GM12891 (cell line): ENCODE data around the gene TIAM2.
"Not testable (repeated sequence)": the region's sequence is repeated elsewhere in the genome, so short reads cannot be mapped to it uniquely, and the experiment has no call there.

Source experiments
- DNase-seq: peaks from one replicate; pipeline ENCODE4 v3.0.0; 2011; ENCODE audit warnings: low spot score; ENCODE audit not compliant: insufficient read length
- FAIRE-seq: peaks from 2 replicates; lab custom pipeline; 2011; peaks lifted over from hg19 to GRCh38; lab: Jason Lieb, UNC
- PAX5 ChIP-seq: IDR thresholded peaks from 2 replicates; pipeline ENCODE4 v1.6.1; 2011; ENCODE audit warnings: low read length, moderate library complexity, mild to moderate bottlenecking; ENCODE audit not compliant: insufficient read depth, severe bottlenecking
- POLR2A ChIP-seq: IDR thresholded peaks from 2 replicates; pipeline ENCODE4 v1.6.1; 2011; ENCODE audit warnings: low read depth, low read length, control low read depth
- POLR2AphosphoS5 ChIP-seq: IDR thresholded peaks from 2 replicates; pipeline ENCODE4 v1.6.1; 2011; ENCODE audit warnings: low read depth, low read length, control low read depth
- POU2F2 ChIP-seq: IDR thresholded peaks from 2 replicates; pipeline ENCODE4 v1.6.1; 2011; ENCODE audit warnings: low read depth, mild to moderate bottlenecking, control low read depth, low read length, moderate library complexity
- SPI1 ChIP-seq: IDR thresholded peaks from 2 replicates; pipeline ENCODE4 v1.6.1; 2011; ENCODE audit warnings: low read depth, low read length, control low read depth
- TAF1 ChIP-seq: IDR thresholded peaks from 2 replicates; pipeline ENCODE4 v1.6.1; 2011; ENCODE audit warnings: low read depth, low read length, control low read depth

The TIAM2 gene

DNA sequence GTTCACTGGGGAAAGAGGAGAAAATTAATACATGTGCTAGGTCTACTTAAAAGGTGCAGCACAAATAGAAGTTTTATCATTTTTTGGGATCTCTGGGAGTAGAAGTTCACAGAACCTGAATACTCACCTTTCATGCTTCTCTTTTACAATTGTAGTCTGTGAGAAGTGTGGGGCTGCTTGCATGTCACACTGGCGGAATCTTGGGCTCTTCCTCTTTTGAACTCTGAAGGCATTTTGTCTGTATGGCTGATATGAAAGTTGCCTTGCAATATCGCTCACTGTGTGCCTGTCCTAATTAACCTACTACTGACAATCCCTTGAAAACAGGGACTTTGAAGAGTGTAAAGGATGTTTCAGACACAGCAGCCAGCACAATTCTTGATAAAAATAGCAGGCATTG lies 202.8 kb downstream of the TIAM2 start:
- FAIRE-seq (no peak), DNase-seq (no peak)
- no peak for TF ChIP-seq POLR2AphosphoS5
- peak; percentile 49 for TF ChIP-seq SPI1

DNA sequence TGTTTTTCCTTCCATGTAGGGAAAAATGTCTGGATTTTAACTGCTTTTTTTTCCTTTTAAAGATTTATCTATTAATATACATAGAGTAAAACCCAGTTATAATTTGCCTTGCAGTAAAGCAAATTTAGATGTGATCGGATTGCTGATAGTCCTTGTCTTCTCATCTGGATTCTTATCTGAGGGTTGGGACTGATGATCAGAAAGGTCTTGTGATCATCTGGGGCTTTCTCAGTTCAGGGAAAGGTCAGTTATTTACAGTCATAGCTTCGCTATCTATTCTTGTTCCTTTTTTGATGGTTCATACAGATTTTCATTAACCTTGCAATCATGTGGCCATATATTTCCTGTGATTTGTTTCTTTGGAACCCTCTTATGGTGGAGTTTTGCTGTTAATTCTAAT lies 204.9 kb downstream of the TIAM2 start:
- DNase-seq (no peak), FAIRE-seq (no peak)
- TF ChIP-seq SPI1 (no peak), PAX5 (no peak), POLR2A (no peak)

DNA sequence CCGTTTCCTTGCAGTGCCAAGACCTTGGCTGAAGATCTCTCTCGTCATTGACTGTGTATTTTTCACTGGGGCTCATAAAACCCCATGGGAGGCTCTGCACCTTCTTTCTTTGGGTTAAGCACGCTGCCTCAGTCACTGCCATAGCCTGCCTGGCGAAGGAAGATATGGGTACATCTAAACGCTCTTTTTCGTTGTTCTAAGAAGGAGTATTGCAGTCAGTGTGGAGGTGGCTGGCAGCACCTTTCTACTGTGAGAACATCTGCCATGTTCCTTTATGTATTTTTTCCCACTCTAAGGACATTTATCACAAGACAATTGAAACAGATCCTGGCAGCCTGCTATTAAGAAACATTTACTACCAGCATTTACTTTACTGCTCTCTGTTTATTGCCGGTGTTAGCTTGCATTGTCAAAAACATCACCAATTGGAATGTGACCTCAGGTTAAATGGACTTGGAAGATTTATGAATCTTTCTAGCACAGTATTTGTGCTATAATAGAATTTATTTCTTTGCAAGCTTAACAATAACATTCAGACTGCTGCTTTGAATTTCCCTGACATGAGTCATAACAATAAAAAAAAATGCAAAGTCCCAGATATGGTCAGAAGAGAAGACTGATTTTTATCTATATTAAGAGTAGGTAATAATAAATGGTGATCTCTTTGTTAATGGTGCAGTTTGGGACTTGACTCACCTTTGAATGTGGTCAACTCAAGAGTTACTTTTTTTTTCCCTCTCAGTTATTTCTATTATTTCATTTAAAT lies 206.5 kb downstream of the TIAM2 start:
- DNase-seq (no peak), FAIRE-seq (peak; percentile 31)

DNA sequence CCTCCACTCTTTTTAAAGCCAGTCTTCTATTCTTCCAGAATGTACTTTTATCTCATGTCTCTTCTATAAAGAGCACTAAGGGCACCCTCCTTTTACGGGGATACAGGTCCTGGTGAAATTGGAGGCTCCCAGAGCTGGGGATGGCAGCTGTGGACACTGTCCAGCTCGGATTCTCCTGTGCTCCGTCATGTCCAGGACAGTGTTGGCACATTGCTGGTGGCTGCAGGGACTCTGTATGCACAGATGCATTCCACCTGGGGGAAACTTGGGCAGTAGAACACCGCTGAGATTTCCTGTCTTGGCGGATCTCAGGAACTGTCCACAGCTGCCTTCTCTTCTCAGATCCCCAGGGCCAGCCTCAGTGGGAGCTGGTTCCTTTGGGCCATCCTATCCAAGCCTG lies 212.1 kb downstream of the TIAM2 start:
- FAIRE-seq (no peak), DNase-seq (no peak)
- TF ChIP-seq POLR2A = no peak
- no peak for TF ChIP-seq SPI1
- no peak for TF ChIP-seq PAX5
- TF ChIP-seq POLR2AphosphoS5 = no peak
- no peak for TF ChIP-seq POU2F2
- TF ChIP-seq TAF1 = no peak

More for the DNA sequence above, 206.5 kb downstream of the TIAM2 start:
- no peak for TF ChIP-seq POU2F2
- TF ChIP-seq POLR2AphosphoS5 = no peak
- TF ChIP-seq TAF1 = no peak
- TF ChIP-seq POLR2A = no peak
- no peak for TF ChIP-seq PAX5
- no peak for TF ChIP-seq SPI1

DNA sequence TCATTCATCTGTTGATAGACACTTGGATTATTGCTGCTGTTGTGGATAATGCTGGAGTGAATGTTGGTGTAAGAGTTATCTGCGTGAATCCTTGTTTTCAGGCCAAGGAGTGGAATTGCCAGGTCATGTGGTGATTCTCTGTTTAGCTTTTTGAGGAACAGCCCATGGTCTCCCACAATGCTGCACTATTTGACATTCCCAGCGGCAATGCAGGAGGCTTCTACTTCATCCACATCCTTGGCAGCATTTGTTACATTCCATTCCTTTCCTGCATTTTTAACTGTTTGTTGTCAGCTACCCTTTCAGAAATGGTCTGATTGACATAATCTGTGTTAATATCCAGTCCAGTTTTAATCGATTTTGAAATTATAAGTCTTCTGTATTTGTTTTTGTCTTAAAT lies 217.0 kb downstream of the TIAM2 start:
- no peak for TF ChIP-seq PAX5
- TF ChIP-seq POU2F2 = no peak
- TF ChIP-seq SPI1 = no peak
- TF ChIP-seq POLR2AphosphoS5 = no peak
- TF ChIP-seq POLR2A = no peak
- TF ChIP-seq TAF1 = no peak
- DNase-seq (no peak), FAIRE-seq (no peak)

DNA sequence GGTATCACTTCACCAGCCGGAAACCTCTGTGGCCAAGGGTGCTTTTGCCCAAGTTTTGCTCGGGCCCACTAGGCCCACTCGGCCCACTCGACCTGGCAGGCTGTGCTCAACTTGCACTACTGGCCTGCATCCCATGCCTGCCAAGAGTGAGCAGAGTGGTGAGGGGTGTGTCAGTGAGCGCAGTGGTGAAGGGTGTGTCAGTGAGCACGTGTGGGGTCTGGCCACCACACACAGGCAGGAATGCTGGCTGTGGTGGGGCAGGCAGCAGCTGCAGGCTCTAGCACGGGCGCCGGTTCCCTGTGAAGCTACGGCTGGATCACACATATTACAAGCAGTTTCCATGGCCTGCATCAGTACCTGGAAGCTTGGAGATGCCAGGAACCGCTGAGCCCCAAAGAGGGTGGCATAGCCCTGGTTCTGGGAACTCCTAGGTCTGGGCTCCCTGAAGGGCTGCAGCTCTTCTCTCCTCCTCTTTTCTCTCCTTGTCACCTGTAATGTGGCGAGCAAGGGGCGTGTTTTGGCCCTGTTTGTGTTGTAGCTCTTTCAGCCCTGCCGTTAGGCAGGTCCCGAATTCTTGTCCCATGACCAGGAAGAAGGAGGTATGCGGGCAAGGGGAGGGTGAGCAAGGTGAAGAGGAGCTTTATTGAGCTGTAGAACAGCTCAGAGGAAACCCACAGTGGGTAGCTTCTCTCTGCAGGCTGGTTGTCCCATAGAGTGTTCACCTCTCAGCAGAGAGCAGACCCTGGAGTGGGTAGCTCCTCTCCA lies 217.7 kb downstream of the TIAM2 start:
- DNase-seq (no peak), FAIRE-seq (no peak)
- TF ChIP-seq POLR2AphosphoS5 = no peak
- TF ChIP-seq POLR2A = no peak
- no peak for TF ChIP-seq TAF1
- TF ChIP-seq PAX5 = no peak
- TF ChIP-seq SPI1 = no peak
- TF ChIP-seq POU2F2 = no peak

DNA sequence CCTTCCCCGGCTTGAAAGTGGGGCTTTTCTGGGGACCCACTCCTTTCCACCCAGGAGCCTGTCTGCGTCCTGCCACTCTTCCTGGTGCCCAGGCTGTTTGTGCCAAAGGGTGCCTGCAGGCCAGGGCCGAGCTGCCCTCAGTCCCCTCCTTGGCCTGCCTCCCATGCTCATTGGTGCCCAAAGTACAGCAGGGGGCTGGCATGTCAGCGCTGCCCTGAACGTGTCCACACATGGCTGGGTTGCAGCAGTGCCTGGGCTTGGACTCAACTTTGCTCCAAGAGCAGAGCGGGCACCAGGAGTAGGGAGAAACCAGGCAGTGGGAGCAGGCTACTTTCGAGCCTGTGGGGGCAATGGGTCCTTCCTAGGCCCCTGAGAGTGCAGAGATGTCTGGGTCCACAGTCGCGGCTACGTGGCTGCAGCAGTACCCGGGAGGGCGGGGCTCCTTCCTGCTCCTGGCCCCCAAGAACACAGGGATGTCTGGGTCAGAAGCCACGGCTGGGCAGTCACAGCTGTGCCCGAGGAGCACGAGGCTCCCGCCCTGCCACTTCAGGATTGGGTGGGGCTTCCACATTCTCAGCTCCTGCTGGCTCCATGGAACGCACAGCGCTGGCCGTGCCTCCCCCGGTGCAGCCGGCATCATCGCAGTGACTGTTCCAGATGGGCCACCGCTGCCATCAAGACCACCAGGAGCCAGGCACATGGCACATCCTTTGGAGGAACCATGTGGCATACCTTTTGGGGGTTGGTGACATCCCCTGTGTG lies 218.7 kb downstream of the TIAM2 start:
- TF ChIP-seq POLR2A (no peak), TAF1 (no peak), SPI1 (no peak), POU2F2 (no peak), POLR2AphosphoS5 (no peak), PAX5 (no peak)
- DNase-seq (no peak), FAIRE-seq (no peak)

DNA sequence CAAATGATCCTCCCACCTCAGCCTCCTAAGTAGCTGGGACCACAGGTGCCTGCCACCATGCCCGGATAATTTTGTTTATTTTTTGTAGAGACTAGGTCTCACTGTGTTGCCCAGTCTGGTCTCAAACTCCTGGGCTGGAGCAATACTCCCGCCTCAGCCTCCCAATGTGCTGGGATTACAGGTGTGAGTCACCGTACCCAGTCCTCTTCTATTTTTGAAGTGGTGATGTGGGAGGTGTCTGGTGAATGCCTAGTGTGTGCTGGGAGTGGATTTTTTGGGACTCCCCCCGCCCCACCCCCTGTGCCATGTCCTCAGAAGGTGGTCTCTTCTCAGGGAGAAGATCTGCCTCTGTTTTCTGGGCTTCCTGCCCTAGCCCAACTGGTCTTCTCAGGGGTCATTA lies 220.8 kb downstream of the TIAM2 start:
- no peak for TF ChIP-seq POU2F2
- no peak for TF ChIP-seq SPI1
- TF ChIP-seq POLR2A = no peak
- no peak for TF ChIP-seq POLR2AphosphoS5
- TF ChIP-seq TAF1 = no peak
- TF ChIP-seq PAX5 = no peak
- no peak for FAIRE-seq
- no peak for DNase-seq

DNA sequence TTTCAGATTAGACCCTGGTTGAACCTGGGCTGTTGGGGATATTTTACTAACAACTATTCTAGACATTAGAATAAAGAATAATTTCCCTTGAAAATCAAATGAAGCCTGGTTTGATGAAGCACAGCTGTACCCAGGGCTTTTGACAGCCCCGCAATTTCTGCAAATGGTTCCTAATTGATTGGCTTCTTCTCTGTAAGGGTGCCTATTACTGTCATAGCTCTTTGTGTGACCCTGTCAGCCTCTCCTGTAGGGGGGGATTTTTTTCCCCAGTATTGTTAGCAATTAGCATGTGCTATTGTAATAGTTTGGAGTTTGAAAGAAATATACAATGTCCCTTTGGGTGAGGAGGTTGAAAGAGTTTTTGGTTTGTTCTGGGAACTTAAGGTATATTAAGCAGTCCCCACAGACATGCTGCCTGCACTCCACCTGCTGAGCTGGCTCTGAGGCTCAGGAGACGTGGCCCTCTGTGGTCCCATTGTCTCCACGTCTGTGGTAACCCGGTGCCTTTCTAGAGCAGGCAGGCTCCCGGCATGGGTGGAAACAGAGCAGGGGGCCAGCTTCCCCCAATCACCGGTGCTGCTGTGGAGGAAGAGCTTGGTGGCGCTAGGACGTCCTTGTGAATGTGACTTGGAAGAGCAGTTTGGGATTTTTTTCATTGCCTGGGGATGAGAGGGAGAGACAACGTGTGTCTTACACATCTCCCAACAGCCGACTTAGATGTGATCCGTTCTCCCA lies 221.4 kb downstream of the TIAM2 start:
- no peak for DNase-seq
- no peak for TF ChIP-seq TAF1
- TF ChIP-seq PAX5 = no peak
- TF ChIP-seq POLR2A = no peak
- no peak for TF ChIP-seq POLR2AphosphoS5
- no peak for TF ChIP-seq SPI1
- TF ChIP-seq POU2F2 = no peak
- FAIRE-seq = no peak

DNA sequence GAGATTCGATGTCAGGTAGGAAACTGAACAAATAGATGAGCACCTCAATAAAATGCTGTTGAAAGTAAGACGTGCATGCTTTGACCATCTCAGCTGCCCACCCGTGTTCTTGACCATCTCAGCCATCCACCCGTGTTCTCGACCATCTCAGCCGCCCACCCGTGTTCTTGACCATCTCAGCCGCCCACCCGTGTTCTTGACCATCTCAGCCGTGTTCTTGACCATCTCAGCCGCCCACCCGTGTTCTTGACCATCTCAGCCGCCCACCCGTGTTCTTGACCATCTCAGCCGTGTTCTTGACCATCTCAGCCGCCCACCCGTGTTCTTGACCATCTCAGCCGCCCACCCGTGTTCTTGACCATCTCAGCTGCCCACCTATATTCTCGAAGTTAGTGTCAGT lies 223.6 kb downstream of the TIAM2 start:
- FAIRE-seq, DNase-seq: not testable (repeated sequence)
